HG02840 (cell line): ENCODE results near the gene NANOS3.
A peak's percentile ranks its signal among the peaks of the same experiment; 100 is the strongest.
"Not testable (repeated sequence)": the region's sequence is repeated elsewhere in the genome, so short reads cannot be mapped to it uniquely, and the experiment has no call there.

Experiments used
- ATAC-seq: cut with Tn5 transposase; IDR thresholded peaks from one replicate; pipeline ENCODE4 v1.9.1; 2021; ENCODE audit warnings: mild to moderate bottlenecking, moderate library complexity, moderate number of reproducible peaks; ENCODE audit not compliant: unreplicated experiment, low FRiP score

Gene NANOS3

DNA sequence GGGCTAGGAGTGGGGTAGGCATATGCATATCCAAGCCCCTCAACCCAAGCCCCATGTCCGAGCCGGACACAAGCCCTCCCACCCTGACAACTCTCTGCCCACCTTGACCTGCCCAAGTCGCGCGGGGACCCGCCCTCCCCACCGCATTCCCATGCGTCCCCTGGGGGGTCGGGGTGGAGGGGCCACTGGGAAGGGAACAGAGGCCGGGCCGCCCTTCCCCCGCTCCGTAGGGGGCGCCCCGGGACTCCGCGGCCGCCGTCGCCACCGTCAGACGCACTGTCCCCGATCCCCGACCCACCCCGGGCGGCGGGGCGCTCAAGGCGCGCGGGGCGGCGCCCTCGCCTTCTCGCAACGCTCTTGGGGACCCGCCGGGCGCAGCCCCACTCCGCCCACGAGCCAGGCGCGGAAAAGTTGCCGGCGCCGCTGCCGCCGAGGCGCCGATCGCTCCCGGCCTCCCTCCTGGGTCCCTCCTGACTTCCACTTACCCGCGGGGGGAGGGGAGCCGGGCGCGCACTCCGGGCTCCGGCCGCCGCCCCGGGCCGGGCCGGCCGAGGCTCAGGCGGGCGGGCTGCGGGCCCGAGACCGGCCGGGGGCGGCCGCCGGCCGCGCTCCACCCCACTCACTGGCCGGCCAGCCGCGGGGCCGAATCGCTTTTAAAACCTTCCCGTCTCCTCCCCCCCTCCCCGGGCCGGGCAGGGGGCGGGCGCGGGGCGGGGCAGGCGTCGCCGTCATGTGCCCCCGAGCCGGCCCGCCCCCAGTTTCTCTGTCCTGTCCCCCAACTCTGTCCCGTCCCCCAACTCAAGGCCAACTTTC lies 34.4 kb upstream of the NANOS3 start:
- no peak for ATAC-seq

GRCh38 chr19:13843104-13843921 lies 33.6 kb upstream of the NANOS3 start:
- no peak for ATAC-seq

DNA sequence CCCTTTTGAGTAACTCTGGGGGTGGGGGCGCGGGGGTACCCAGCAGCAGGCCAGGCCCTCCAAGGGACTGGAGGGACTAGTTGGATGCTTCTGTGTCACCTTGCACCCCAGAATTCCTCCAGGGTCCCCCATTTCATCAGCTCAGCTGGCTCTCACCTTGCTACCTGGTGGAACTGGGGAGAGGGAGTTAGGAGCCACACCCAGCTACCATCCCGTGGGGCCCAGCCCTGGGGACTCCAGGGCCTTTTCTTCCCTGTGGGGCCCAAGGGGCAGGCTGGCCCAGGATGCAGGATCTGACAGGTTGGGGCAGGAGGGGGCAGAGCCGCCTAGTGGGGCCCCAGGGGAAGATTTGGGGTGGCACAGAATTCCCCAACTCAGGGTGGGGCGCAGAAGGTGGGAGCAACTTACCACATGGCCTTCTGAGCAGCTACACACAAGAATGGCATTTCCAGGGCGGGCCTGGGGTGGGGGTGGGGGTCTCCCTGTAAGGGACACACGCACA lies 32.8 kb upstream of the NANOS3 start:
- no peak for ATAC-seq

DNA sequence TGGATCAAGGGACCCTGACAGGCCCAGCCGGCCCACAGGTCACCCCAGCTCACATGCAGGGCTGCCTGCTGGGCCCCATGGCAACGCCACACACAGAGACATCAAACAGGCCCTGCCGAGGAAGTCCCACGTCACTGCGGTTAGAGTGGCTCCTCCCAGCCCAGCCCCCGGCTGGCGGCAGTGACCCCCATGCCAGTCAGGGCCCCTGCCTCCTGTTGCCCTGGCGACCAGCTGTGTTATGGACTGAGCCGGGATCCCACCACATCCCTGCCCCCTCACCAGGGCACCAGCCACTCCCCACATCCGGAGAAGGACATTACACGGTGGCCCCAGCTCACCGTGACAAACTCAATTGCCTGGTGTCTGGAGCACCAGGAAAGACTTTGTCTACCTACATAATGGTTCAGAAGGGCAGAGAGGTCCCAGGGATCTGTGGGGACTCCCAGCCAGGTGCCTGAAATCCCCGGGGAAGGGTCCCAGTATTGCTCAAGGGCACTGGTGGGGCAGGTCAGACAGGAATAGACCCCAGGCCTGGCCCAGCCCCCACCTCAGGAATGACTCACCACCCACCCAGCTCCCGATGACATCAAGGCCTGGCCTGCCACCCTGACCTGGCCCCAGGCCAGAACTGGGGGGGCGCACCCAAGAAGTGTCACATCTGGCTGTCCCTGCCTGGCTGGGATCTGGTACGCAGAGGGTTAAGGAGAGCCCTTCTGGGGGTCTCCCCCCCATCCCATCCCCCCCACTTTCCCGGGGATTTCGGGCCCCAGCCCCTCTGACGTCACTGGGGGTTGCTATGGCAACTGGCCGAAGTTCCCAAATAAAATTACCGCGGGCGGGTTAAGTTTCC lies 30.2 kb upstream of the NANOS3 start:
- peak; percentile 44 for ATAC-seq

DNA sequence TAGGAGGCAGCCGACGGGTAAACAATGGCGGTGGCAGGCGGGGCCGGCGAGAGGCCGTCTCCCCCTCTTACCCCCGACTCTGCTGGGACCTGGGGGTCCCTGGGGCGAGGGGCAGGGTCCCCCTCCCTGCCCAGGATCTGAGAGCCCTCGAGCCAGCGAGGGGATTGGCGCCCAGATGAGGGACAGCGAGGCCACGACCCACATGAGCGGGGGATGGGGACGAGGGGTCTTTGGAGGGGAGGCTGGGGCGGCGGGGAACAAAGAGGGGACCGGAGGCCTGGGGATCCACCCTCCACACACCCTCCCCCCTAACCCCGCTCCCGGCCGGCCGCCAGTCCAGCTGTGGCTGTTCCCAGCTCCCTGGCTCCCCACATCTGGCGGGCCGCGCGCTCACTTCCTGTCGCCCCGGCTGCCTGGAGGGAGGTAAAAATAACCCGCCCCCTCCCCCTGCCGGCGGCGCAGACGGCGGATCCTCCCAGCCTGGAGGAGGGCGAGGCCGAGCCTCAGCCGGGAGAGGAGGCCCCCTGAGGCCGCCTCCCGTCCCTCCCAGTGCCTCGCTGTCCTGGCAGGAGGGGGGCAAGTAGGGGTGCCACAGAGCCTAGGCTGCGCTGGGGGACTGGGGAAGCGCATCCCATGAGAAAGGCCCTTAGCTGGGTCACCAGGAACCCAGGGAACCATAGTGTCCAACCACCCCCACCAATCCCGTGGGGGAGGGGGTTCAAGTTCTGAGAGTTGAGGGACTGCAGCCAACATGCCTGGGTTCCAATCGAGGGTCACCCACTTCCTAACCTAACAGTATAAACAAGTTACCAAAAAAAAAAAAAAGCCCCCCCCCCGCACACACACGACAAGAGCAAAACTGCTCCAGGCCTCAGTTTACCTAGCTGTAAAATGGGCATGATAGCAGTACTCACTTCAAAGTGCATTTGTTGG lies 29.3 kb upstream of the NANOS3 start:
- no peak for ATAC-seq

DNA sequence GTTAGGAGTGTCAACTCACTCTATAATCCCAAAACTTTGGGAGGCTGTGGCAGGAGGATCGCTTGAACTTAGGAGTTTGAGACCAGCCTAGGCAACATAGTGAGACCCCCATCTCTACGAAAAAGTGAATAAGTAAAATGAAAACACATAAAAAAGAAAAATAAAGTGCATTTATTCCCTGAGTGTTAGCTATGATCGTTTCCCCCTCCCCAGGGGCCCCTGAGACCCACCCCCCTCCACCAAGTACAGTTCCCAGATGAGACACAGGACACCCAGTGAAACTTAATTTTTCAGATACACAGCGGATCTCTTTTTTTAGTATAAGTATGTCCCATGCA lies 28.6 kb upstream of the NANOS3 start:
- no peak for ATAC-seq

- no peak for ATAC-seq
These were observed 27.9 kb upstream of the NANOS3 start for GRCh38 chr19:13848798-13849676.

DNA sequence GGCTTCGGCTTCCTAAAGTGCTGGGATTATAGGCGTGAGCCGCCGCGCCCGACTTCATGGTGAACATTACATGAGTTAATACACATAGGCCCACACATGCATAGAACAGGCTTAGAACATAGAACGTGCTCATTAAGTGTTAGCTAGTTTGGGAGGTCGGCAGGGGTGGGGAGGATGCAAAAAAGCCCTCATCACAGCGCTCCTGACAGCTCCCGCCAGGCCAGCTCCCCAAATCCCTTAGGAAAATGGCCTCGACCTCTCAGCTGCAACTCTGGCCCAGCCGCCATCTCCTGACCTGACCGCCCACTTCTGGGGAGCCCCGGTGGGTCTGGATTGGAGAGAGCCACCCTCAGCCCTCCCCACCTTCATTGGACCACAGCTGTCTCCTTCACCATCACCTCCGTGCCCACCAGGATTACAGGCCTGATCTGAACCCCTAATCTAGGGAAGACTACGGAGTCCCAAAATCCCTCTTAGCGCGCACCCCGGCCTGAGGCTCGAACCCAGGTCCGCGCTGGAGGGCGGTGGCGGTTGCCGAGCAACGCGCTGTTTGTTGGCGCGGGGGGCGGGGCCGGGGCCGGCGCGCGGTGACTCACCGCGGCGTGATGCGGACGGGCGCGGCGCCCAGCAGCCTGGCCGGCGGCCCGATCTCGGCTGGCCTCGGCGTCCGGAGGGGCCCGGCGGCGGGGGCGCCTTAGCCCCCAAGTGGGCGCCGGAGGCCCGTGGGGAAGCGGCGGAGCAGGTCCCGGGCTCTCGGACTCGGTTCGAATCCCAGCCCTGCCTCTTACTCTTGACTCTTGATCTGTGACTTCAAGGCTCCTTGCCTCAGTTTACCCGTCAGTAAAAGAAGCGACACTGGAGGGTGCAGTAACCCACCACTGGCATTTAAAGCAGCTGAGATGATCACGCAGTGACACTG lies 26.7 kb upstream of the NANOS3 start:
- ATAC-seq = no peak

DNA sequence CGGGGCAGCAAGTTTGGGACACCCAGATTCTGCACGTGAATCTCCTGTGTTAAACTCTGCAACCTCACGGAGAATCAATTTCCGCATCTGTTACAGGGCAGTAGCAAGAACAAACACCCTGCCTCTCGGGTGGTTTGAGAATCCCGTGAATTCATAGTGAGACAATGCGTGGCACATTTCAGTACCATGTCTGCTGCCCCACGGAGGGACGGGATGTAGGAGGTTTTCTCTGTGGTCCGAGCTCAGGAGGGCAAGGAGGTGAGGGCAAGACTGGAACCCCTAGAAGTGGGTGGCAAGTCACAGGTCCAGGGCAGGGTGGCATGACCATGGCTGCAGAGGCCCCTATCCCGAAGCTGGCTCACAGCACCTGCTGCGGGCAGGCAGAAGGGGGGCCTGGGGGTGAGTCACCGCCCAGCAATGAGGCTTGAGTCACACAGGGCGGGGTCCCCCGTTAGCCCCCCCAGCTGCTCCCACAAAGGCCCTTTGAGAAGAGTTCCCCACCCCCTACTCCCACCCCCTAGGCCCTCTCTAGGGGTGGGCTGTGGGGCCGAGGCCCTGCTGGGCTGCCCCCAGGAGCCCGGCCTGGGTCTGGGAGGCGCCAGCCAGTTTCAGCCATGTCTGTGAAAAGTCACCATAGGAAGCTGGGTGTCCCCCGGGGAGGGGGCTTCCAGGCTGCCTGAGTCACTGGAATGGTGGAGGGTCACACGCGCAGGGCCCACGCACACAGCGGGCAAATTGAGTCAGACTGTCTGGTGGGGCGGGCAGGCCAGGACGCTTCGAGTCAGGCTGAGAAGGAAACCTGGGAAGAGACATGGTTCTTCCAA lies 25.8 kb upstream of the NANOS3 start:
- no peak for ATAC-seq

DNA sequence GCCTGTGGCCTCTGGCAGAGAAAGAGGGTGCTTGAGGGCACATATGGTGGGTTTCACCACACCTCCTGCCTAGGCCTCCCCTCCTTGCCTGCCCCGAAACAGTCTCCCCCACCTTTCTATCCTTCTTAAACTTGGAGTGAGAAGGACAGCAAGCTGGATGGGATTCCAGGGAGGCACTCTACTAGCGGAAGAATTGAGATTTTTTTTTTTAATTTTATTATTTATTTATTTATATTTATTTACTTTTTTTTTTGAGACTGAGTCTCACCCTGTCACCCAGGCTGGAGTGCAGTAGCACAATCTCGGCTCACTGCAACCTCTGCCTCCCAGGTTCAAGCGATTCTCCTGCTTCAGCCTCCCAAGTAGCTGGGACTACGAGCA lies 25.2 kb upstream of the NANOS3 start:
- not testable (repeated sequence) for ATAC-seq

- not testable (repeated sequence) for ATAC-seq
These were observed 24.7 kb upstream of the NANOS3 start for GRCh38 chr19:13852171-13852707.

- no peak for ATAC-seq
These were observed 20.4 kb upstream of the NANOS3 start for GRCh38 chr19:13856497-13856896.

GRCh38 chr19:13859361-13859880 lies 17.5 kb upstream of the NANOS3 start:
- no peak for ATAC-seq

DNA sequence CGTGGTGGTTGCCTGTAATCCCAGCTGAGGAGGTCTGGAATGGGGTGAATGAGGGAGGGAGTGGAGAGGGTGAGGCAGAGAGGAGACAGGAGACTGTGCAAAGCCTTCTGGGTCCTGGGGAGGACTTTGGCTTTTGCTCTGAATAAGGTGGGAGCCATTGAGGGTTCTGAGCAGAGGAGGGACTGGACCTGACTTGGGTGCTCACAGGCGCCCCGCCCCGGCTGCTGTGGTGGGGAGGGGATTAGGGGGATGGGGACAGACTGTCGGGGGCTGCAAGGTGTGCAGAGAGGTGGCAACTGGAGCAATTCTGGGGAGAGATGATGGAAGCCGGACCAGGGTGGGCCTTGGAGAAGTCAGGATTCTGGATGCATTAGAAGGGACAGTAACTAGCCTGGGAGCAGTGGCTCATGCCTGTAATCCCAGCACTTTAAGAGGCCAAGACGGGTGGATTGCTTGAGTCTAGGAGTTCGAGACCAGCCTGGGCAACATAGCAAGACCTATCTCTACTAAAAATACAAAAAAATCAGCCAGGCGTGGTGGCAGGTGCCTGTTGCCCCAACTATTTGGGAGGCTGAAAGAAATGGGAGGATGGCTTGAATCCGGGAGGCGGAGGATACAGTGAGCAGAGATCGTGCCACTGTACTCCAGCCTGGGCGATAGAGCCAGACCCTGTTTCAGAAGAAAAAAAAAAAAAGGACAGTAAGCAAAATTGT lies 16.1 kb upstream of the NANOS3 start:
- ATAC-seq = no peak

GRCh38 chr19:13861392-13861713 lies 15.6 kb upstream of the NANOS3 start:
- ATAC-seq = no peak
